GM21447 (cell line): ENCODE data around the gene SPATA33.
"Not testable (repeated sequence)": the region's sequence is repeated elsewhere in the genome, so short reads cannot be mapped to it uniquely, and the experiment has no call there.

Source experiments
- ATAC-seq: cut with Tn5 transposase; IDR thresholded peaks from one replicate; pipeline ENCODE4 v1.9.1; 2021; ENCODE audit not compliant: unreplicated experiment

Gene SPATA33

DNA sequence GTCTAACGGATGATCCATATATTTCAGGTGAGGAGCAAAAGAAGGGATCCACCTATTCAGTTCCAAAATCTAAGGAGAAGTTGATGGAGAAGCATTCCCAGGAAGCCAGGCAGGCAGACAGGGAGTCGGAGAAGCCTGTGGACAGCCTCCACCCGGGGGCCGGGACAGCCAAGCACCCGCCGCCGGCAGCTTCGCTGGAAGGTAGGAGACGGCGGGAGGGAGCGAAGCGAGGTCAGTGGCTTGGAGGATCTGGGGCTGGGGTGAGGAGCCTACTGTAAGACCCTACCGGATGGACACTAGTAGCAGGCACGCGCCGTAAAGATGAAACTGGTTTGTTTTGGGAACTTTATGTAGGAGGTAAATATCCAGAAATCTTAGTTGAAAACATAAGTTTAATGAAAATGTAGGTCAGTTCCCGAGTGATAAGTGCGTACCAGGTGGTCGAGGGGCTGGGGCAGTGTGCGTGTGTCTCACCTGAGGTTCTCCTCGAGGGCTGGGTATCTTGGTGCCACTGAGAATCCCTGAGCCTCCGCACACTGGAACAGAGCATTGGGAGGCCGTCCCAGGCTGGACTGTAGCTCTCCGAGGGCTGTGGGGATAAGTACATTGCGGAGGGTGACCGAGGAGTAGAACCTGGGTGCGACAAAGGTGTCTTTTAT is 714 bp downstream of the SPATA33 start:
- ATAC-seq, result no peak

DNA sequence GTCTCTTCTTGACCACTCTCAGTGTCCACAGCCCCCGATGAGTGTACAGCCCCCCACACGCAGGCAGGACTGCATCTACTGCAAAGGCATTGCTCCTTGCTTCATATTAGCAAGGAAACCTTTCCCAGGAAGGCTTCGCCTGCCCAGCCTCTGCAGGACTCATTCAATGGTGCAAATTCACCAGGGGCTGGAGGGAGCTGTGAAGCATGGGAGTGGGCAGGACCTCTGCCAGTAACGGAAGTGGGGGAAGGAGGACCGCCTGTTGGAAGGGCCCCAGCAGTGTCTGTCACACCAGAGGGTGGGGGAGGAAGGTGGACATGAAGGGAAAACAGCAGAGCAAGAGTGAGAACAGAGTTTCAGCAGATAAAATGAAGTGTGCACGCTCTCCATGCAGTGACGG is 2.5 kb downstream of the SPATA33 start:
- ATAC-seq, result no peak

DNA sequence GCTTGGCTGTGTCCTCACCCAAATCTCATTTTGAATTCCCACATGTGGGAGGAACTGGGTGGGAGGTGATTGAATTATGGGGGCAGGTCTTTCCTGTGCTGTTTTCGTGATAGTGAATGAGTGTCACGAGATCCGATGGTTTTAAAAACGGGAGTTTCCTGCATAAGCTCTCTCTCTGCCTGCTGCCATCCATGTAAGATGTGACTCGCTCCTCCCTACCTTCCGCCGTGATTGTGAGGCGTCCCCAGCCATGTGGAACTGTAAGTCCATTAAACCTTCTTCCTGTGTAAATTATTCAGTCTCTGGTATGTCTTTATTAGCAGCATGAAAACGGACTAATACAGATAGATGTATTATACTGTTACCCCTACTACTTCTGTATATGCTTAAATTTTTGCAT is 3.6 kb downstream of the SPATA33 start:
- no peak for ATAC-seq

DNA sequence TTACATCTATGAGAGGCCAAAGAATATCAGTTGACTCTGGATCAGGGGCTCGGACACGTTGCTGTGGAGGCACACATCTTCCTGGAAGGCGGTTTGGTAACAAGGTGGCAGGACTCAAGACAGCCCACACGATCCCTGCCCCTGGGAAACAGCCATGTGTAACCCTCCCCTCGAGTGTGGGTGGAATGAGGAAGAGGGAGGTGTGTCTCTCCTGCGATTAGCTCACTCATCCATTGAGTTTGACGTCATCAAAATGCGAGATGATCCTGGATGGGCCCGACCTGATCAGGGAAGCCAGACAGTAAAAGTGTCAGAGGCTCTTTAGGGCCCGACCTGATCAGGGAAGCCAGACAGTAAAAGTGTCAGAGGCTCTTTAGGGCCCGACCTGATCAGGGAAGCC is 6.6 kb downstream of the SPATA33 start:
- not testable (repeated sequence) for ATAC-seq

DNA sequence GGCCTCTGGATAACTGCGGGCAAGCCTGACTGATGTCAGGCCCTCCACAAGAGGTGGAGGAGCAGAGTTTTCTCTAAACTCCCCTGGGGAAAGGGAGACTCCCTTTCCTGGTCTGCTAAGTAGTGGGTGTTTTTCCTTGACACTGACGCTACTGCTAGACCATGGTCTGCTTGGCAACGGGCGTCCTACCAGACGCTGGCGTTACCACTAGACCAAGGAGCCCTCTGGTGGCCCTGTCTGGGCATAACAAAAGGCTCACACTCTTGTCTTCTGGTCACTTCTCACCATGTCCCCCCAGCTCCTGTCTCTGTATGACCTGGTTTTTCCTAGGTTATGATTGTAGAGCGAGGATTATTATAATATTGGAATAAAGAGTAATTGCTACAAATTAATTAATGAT is 9.4 kb downstream of the SPATA33 start:
- ATAC-seq, result not testable (repeated sequence)

DNA sequence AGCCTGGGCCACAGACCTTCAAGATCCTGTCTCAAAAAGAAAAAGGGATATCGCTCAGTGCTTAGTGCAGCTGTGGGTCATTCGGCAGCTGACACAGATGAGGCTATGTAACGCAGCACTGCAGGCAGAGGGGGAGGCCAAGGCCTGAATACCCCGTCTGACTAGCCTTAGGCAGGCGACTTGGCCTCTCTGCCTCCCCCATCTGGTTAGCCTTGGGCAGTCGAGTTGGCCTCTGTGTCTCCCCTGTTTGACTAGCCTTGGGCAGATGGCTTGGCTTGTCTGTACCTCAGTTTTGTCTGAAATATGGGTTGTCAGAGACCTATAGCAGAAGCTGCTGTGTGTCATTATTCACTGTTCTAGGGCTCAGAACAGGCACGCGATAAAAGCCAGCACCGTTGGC is 10.0 kb downstream of the SPATA33 start:
- no peak for ATAC-seq

DNA sequence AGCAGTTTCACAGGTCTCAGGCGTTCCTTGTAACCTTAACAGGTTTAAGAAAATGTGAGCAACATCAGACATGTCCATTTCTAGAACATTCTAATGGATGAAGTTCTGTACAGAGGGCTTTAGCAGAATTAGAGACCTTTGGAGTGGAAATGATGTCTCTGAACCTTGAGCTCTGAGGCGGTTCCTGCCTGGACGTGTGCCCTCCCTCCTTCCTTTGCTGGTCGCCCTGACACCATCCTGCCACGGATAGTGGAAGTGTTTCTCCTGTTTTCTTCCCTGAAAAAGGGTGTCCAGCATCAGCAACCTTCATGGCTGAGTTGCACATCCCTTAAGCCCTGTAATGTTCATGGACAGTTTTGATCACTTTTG is 11.1 kb downstream of the SPATA33 start:
- ATAC-seq, result no peak

DNA sequence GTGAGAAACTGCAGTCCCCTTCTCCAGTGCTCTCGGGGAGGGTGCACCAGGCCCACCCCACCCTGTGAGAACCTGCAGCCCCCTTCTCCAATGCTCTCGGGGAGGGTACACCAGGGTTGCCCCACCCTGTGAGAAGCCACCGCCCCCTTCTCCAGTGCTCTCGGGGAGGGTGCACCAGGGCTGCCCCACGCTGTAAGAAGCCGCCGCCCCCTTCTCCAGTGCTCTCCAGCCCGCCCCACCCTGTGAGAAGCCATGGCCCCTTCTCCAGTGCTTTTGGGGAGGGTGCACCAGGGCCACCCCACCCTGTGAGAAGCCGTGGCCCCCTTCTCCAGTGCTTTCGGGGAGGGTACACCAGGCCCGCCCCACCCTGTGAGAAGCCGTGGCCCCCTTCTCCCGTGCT is 12.1 kb downstream of the SPATA33 start:
- no peak for ATAC-seq

DNA sequence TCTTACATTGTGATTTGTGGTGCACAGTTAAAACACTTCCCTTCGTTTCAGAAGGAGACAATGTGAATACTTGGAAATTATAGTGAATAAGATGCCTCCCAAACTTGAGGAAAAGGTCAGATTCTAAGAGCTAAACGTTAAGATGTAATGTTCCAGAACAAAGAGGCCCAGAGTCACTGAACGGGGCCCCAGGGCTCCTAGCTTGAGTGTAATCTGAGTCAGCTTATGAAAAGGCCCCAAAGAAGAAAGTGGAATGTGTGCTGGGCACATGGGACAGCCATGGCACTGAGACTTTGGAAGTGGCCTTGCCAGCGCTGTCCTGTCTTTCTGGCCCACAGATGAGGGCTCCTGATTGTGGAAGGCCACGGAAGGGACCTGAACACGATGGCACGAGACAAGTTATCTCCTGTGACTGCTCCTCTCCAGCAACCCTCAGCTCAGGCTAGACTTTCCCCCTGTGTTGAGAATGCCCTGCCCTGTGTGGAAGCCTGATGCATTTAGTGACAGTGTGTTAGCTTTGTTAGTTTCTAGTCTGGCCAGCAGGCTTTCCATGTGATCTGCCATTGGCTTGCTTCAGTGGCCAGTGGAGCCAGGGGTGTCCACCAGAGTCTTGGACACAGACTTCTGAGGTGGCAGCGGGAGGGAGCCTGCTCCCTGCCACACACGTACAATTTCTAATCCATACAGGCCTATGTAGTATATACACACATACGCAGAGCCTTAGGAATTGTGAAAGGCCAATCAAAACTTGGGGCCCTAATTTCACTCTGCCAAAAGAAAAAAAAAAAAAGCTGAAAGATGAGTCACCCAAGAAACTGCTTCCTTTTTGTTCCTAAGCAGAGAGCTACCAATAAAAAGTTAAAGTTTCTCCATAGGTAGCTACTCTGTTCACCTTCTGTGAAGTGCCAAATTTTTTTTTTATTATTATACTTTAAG is 13.1 kb downstream of the SPATA33 start:
- ATAC-seq, result no peak

DNA sequence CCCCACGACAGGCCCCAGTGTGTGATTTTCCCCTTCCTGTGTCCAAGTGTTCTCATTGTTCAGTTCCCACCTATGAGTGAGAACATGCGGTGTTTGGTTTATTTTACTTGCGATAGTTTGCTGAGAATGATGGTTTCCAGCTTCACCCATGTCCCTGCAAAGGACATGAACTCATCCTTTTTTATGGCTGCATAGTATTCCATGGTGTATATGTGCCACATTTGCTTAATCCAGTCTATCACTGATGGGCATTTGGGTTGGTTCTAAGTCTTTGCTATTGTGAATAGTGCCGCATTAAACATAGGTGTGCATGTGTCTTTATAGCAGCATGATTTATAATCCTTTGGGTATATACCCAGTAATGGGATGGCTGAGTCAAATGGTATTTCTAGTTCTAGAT is 13.9 kb downstream of the SPATA33 start:
- not testable (repeated sequence) for ATAC-seq

DNA sequence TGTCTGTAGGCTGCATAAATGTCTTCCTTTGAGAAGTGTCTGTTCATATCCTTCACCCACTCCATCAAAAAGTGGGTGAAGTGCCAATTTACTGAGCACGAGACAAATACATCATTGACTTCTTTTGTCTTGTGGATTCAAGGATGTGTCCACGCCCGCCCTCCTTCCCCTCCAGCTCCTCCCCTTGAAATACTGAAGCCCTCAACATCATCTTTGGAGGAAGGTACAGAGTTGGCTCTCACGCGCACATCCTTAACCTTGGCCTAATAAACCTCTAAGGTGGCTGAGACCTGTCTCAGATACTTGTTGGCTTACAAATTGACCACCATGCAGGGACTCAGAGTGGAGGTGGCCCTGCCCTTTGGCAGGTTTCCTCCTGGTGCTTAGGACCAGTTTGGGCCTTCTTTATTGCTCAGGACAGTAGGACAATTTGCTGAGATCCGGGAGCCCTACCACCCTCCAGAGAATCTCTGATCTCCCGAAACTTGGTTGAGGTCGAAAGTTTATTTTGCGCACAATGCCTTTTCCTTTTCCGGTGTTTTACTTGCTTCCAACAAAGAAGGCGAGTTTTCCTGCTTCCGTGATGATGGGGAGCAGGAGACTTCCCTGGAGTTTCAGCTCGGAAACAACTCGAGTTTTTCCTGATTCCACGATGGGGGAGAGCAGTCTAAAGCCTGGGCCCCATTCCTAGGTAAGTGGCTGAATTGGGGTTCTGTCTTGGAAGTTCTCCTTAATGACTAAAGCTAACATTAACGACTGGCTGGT is 14.7 kb downstream of the SPATA33 start:
- ATAC-seq, result no peak

DNA sequence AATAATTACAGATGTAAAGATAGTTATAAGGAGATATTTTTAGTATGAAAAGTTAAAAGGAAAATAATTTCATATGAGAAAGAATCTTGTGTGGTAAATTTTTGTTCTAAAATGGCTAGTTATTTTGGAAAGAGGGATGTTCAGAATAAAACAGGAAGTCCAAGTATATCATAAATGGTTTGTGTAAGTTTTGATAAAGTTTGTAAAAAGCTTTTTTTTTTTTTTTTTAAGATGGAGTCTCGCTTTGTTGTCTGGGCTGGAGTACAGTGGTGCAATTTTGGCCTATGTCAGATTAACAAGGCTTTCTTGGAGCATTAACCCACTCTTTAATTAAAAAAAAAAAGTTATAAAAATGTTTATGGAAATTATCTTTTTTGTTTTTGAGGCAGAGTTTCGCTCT is 20.6 kb downstream of the SPATA33 start:
- no peak for ATAC-seq

DNA sequence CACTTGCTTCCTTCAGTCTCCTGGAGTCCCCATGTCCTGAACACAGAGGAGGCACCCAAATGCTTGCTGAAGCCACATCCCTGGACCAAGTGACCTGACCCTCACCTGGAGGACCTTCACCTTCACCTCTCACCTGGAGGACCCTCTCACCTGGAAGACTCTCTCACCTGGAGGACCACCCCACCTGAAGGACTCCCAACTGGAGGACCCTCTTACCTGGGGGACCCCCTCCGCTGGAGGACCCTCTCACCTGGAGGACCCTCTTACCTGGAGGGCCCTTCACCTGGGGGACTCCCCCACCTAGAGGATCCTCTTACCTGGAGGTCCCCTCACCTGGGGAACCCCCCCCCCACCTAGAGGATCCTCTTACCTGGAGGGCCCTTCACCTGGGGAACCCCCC is 28.3 kb downstream of the SPATA33 start:
- no peak for ATAC-seq

DNA sequence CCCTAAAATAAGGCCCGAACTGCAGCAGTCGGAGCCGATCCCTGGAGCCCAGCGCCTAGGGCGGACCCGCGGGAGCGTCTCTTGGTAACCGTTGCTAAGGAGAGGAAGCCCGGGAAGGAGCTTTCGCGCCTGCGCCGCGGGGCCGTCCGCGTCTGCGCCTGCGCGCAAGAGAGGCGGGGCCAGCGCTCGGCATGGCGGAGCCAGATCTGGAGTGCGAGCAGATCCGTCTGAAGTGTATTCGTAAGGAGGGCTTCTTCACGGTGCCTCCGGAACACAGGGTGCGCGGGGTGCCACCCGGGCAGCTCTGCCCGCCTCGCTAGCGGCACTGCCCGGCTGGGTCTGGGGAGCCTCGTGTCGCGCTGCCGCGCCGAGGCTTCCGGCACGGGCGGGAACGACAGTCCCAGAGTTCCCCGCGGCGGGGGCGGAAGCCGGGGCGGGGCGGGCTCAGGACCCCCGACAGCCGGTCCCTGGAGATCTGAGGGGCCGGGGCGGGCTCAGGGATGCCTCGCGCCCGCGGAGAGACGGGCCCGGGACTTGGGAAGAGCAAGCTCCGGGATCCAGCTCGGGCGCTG is 29.0 kb downstream of the SPATA33 start, which contains the start of gene CDK10:
CDK10 (plus strand) TSS at position 170 of the 572 bp plus-strand sequence; CDS start at position 192, 22 bp downstream.
- ATAC-seq, result peak; percentile 61

DNA sequence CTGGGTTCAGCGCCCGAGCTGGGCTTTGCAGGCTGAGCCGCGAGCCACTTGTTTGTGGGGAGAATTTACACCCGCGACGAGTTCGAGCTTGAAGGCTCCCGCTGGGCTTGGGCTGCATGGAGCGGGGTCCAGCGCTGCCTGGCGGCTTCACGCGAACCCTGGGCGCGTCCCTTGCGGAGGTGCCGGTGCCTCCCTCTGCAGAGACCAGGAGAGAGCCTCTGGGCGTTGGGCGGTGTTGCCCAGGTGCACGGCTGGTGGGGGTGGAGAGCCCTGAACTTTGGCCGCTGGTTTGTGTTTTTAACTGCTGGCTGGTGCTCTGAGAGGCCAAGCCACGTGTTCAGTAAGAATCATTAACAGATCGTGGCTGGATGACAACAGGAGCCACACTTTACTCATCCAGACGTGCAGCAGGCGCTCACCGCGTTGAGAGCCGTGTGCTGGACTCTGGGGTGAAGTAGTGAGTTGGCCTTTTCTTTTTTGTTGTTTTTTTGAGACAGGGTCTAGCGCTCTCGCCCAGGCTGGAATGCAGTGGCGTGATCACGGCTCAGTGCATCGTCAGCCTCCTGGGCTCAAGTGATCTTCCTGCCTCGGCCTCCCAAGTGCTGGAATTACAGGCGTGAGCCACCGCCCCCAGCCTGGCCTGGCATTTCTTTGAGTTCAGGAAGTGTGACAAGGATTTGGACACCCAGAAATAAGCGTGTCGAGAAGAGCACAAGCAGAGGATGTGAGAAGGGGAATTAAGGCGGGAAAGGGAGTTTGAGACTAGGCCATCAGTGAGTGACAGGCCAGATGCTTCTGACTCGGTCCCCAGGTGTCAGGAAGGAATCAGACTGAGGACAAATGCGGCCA is 29.7 kb downstream of the SPATA33 start:
- ATAC-seq, result peak; percentile 46

DNA sequence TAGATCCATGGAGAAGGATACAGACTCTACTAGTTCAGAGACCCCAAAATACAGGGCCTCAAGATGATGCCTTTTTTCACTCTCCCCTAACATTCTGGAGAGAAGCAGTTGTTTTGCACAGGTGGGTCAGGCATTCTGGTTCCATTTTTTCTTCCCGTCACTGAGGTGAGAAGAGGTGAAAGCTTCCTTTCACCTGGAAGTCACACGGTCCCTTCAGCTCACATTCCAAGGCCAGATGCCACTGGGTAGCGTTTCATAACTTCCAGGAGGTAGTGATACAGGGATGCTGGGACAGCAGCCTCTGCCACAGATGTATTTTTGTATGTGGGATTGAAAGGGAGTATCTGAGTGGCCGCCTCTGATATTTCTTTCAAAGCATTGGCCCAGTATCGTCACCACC is 30.8 kb downstream of the SPATA33 start:
- no peak for ATAC-seq

DNA sequence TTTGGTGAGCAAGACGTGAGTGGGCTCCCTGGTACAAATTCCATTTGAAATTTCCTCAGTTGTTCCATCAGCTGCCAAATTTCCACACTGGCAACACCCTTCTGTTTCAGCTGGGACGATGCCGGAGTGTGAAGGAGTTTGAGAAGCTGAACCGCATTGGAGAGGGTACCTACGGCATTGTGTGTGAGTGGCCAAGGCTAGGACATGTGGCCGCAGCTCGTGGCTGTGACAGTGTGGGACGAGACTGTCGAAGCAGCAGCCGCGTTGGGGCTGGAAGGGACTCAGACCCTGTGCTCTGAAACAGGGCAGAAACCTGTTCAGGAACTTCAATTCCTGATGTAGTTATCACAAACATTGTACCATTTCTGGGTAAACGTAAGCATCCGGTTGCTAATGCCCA is 31.5 kb downstream of the SPATA33 start:
- no peak for ATAC-seq

DNA sequence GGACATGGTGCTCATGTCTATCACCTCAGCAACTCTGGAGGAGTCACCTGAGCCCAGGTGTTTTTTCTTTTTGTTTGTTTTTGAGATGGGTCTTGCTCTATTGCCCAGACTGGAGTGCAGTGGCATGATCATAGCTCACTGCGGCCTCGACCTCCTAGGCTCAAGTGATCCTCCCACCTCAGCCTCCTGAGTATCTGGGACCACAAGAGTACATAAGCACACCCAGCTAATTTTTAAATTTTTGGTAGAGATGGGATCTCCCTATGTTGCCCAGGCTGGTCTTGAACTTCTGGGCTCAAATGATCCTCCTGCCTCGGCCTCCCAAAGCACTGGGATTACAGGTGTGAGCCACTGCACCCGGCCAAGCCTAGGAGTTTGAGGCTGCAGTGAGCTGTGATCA is 32.0 kb downstream of the SPATA33 start:
- ATAC-seq, result not testable (repeated sequence)

DNA sequence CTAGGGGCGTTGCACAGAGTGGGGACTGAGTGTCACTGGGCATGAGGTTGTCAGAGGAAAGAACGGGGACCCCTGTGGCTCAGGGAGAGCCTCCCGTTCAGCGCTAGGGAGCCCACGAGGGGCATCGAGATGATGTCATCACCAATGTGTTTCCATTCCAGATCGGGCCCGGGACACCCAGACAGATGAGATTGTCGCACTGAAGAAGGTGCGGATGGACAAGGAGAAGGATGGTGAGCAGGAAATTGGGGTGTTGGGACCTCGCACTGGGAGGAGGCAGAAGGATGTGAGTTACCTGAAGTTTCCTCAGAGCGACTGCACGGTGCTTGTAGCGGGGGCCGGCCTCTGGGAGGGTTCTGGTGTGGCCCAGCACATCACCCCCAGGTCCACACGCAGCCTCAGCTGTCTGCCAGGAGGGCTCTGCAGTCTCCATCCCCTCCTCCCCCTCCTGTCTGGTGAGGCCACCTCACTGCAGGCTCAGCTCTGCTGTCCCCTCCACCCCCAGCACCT is 32.8 kb downstream of the SPATA33 start:
- ATAC-seq, result no peak
